CD1c-positive myeloid dendritic cell (primary cell): ENCODE data around the gene APOC3.
"Not testable (repeated sequence)": the region's sequence is repeated elsewhere in the genome, so short reads cannot be mapped to it uniquely, and the experiment has no call there.

Experiments used
- DNase-seq: peaks from one replicate; pipeline ENCODE4 v3.0.0-alpha.2; 2016; ENCODE audit errors: extremely low spot score

The APOC3 gene

DNA sequence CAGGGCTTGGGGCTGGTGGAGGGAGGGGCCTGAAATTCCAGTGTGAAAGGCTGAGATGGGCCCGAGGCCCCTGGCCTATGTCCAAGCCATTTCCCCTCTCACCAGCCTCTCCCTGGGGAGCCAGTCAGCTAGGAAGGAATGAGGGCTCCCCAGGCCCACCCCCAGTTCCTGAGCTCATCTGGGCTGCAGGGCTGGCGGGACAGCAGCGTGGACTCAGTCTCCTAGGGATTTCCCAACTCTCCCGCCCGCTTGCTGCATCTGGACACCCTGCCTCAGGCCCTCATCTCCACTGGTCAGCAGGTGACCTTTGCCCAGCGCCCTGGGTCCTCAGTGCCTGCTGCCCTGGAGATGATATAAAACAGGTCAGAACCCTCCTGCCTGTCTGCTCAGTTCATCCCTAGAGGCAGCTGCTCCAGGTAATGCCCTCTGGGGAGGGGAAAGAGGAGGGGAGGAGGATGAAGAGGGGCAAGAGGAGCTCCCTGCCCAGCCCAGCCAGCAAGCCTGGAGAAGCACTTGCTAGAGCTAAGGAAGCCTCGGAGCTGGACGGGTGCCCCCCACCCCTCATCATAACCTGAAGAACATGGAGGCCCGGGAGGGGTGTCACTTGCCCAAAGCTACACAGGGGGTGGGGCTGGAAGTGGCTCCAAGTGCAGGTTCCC lies at the start of gene APOC3:
APOC3 (plus strand) TSS at position 383 of the 659 bp plus-strand sequence. CDS start 676 bp downstream, outside the sequence.
- no peak for DNase-seq

DNA sequence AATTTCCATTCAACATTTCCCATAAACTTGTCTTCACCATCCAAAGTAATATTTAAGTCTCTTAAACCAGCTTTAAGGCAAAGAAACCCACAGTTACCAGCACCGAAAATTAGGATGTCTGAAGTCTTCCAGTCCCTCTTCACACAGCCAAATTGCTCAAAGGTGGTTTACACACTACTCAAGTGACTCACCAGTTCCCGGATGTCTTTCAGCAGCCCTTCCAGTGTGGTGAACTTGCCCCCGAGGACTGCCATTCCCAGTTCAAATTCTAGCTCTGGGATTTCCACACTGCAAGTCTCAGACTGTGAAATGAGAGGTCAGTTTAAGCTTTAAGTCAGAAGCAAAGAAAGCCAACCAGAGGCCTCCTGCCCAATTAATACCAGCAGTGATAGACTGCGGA lies 47.0 kb upstream of the APOC3 start:
- no peak for DNase-seq

DNA sequence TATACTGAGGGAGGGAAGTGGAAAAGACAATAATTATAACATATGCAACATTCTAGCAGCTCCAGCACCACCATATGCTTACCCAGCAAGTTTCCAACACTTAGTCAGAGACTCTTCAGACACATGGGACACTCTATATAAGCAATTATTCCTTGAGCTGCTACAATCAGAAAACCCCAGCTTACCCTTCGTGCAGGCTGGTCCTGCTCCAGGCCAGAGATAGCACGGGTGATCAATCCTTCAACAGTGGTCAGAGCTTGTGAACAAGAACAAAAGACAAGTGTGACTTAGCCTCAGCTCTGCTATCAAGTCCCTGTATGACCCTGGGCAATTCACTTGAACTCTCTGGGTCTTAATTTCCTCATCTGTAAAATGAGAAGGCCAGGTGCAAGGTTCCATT lies 43.4 kb upstream of the APOC3 start:
- DNase-seq: no peak

DNA sequence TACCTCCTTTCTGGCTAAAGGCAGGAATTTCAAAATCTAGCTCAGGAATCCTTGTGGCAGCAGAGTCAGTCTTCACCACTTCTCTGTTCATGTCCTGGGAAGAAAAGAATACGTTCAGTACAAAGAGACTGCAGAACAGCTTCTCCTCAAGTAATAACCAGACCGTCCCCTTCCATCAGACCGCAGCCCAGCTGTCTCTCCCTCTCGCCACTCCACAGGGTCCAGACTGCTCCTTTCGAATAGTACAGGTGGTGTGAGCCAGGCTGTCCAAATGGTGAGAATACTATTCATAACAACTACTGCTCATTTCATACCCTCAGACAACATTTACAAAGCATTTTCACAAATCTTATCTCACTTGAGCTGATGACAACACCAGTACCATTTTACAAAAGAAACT lies 42.7 kb upstream of the APOC3 start:
- no peak for DNase-seq

DNA sequence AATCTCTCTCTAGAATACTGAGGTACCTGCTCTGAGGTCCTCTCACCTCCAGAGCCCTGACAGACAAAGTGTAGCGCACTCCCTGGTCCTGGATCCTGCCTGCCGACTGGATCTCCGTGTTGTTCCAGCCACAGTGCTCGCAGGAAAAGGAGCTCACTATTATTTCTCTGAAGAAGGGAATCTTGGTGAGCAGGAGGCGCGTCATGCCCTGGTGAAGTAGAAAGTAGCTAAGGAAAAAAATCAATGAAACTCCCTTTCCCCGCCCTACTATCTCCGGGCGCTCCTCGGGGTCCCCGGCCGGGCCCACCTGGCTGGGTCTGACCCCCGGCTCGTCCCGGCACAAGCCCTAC lies 42.3 kb upstream of the APOC3 start:
- no peak for DNase-seq

DNA sequence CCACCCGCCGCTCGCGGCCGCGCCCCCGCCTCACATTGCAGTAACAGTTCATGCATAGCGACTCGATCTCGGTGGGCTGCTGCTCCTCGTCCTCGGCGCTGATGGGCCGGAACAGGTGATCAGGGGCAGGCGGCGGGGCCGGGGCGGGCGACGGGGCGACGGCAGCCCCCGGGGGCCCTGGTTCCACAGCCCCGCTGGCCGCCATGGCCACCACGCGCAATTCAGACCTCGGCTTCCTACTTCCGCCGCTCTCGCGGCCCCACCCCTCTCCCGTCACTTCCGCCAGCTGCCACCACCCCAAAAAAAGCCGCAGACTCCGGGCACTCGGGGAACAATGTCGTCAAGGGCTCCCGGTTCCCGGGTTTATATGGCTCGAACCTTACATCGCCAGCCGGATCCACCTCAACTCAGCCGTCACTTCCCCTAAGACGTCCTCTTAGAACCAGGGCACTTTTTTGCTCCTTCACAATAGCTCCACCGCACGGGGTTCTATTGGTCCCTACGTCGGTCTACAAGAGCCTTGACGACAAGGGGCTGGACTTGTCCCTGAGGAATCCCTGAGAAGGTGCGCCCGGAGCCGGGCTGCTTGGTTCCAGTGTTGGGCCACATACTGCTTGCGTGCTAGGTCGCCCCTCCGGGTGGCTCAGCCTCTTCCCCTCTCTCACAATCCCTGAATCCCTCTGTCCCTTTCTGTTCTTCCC lies 41.8 kb upstream of the APOC3 start, which contains the start of gene ZPR1:
ZPR1 (minus strand) TSS at position 238 of the 701 bp plus-strand sequence; CDS start at position 205, 33 bp downstream.
- peak; percentile 92 for DNase-seq

DNA sequence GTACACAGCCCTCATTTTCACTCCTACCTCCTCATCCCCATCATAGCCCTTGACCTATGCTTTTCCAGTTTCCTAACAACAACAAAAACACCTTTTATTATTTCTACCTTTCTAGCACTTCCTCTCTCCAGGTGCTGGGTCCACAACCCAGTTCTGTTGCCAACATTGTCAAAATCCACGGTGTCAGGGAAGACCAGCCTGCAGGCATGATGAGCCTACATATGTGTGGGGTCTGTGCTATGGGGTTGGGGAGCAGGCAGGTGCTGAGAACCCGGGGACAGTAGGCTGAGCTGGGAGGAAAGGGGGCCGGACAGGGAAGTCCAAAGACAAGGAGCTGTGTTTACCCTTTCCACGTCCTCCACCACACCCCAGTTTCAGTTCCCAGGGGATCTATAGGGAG lies 41.2 kb upstream of the APOC3 start:
- DNase-seq: no peak

DNA sequence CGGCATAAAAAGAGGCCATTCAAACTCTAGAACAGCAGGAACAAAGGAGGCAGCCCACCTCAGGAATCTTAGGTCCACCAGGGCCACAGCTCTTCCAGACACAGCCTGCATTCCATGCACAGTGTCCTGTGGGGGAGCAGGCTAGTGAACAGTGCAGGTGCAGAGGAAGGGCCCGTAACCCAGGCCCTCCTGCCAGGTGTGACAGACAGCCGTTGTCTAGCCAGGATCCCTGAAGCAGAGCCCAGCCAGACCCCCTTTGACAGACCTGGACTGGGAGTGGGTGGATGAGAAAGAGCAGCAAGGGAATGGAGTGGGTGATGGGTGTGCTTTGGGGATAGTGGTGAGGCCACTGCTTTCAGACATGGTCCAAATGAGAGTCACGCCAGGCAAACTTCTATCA lies 40.7 kb upstream of the APOC3 start:
- DNase-seq: no peak

DNA sequence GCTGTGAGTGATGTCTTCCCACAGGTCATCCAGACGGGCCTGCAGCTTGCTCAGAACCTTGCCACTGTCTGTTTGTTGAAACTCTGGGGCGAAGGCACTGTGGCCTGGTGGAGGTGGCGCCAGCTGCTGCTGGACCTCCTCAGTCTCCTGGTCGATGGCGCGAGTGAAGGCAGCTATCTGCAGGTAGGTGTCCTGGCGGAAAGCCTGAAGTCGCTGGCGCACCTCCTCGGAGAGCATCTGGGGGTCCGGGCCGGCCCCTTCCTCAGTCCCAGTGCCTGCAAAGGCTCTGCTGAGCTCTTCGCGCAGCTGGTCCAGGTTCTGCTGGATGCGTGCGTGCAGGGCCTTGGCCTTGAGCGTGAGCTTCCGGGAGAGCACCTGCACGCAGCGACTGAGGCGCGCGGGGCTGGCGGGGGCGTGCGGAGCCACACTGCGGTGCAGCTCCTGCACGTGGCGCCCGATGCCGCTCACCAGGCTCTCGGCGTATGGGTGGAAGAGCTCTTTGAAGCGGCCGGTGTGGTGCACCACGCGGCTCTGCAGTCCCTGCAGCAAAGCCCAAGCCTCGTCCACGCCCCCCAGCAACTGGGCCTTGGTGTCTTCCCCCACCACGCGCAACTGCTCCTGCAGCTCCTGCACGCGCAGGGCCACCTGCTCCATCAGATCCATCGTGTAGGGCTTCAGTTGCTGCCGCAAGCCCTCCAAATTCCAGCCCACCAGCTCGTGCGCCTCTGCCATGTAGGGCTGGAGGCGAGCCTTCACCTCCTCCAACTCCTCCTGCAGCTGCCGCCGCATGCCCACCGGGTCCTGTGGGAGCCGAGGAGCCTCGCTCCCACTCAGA lies 39.3 kb upstream of the APOC3 start:
- no peak for DNase-seq

DNA sequence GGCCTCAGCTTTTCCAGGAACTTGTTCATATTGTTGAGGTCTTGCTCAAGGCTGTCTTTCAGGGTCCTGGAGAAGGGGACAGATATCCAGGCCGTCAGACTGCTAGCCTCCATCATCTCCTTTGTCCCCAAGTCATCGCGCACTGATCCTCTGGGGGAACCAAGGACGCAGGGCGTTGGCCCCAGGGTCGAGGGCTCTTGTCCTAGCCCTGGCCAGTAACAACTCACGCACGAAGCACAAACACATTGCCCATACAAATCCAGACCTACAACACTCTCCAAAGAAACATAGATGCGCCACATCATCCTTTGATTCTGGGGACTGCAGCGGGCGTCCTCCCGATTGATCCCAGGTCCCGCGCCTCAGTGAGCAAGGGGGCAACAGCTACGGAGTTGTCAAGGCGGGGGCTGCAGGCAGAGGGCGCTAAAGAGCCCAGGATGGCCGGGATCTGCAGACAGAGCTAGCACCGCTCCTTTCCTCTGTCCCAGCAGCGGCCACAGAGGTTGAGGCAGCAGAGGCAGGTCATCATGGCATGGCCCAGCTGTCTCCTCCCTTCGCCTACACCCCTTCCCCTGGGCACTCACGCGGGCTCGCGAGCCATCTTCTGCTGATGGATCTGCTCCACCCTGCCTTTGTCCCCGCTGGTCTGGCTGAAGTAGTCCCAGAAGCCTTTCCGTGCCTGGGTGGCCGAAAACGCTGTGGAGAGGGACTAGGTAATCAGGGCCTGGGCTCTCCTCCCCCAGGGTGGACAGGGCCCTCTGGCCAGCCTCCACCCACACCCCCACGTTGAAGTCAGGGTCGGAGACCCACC lies 38.5 kb upstream of the APOC3 start:
- DNase-seq: peak; percentile 80

DNA sequence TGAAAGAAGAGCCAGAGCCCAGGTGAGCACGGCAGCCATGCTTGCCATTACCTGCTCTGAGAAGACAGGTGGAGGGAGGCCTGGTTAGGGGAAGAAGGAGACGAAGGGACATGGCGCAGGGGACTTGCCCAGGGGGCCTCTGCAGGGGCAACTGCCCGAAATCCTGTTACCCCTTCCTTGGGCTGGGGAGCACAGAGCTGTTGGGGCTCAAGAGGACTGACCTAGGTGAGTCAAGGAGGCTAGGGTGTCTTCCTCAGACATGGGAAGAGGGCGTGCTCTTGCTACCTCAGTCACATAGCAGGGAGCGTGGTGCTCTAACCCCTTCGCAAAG lies 37.9 kb upstream of the APOC3 start, which contains the start of gene APOA5:
APOA5 (minus strand) TSS at position 67 of the 331 bp plus-strand sequence; CDS start at position 48, 19 bp downstream.
- no peak for DNase-seq

DNA sequence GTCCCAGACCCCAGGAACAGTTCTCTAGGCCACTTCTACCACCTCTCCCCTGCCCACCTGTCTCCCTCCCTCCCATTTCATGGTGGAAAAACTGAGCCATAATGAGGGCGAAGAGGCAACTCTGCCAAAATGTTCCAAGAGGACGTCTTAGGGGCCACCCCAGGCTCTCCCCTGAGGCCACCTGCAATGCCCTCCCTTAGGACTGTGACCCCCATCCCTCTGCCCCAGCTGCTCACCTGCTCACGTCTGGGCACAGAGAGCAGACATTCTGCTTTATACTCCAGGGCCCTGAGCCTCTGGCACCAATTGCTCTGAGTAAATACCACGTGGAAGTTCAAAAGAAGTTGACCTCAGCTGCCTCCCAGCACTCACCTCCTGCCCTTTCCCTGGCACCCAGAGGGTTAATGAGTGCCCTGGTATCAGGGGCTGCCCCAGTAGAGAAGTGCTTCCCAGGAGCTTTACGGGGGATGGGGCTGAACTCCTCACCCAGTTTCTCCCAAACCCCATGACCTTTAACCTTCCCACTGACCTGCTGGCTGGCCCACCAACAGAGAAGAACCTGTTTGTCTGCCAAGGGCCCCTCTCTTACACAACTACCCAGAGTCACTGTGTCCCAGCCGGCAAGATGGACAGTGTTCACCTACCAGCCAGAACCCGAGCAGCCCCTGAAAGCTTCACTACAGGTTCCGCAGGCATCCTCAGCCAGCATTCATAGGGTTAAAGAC lies 37.4 kb upstream of the APOC3 start:
- DNase-seq: no peak

DNA sequence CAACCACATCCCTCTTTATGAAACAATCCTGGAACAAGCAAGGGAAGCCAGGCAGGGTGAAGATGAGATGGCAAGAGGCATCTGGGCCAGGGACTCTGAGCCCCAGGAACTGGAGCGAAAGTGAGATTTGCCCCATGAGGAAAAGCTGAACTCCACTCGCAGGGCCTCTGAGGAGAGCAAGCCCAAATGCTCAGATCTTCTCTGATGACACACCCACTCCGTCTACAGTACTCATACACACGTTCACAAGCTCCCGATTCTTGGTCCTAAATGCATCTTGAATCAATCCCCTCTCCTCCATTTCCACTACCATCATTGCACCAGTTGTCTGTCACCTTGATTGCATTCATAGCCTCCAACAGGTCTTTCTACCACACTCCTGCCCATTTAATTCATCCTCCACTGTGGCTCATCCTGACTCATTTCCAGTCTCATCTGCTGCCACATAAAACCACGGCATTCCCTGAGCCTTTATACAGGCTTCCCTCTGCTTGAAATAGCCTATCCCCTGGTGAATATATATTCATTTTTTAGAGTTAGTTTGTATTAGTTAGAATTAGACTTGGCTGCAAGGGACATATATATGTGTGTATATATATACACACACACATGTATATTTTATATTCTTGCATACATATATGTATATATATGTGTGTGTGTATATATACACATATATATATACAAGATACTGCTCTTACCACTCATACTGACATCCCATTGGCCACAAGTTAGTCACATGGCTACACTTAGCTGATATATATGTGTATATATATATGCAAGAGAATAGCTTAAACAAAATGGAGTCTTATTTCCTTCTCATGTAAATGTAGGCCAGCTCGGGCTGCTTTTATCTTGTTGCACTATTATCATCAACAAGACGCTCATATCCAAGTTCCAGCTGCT lies 36.6 kb upstream of the APOC3 start:
- DNase-seq: no peak

DNA sequence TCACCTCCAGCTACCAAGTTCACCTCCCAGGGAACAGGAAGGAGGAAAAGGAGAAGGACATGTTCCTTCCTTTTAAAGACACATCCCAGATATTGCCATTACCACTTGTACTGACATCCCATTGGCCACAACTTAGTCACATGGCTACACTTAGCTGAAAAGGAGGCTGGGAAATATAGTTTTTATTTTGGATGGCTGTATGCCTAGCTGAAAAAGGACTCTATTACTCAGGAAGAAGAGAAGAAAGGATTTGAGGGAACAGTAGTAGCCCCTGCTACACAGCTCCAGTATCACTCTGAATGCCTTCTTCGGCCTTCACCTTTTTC lies 36.0 kb upstream of the APOC3 start:
- peak; percentile 17 for DNase-seq

DNA sequence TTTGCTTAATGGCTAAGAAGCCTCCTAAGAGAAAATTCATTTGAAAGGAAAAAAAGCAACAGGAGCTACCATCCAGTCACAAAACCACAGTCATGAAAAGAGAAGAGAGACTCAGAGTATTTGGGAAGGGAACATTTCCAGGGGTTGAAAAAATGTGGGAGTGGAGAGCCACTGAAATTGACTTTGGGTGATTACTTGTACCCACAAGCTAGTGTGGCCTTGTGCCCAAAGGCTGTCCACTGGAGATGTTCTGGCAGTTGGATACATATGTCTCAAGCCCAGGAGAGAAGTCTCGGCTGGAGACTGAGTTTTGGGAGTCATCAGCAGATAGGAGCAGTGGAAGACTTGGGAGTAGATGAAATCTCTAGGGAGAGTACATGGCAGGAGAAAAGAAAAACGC lies 34.9 kb upstream of the APOC3 start:
- DNase-seq: no peak

DNA sequence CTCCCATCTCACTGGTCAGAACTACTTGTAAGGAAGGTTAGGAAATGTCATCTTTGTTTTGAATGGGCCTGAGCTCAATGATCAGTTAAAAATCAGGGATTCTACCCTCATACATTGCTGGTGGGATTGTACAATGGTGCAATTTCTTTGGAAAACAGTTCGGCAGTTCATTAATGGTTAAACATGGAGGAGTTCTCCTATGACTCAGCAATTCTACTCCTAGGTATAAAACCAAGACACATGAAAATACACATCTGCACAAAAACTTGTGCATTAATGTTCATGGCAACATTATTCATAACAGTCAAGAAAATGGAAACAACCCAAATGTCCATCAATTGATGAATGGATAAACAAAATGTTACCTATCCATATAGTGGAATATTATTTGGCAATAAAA lies 33.2 kb upstream of the APOC3 start:
- no peak for DNase-seq

DNA sequence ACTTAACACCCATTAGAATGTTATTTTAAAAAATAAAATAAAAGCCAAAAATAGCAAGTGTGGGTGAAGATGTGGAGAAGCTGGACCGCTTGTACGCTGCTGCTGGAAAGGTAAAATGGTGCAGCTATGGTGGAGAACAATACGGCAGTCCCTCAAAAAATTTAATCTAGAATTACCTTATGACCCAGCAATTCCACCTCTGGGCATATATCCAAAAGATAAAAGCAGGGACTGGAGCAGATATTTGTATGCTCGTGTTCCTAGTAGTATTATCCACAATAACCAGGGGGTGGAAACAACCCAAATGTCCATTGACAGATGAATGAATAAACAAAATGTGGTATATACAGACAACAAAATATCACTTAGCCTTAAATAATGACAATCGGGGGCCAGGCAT lies 31.9 kb upstream of the APOC3 start:
- no peak for DNase-seq

DNA sequence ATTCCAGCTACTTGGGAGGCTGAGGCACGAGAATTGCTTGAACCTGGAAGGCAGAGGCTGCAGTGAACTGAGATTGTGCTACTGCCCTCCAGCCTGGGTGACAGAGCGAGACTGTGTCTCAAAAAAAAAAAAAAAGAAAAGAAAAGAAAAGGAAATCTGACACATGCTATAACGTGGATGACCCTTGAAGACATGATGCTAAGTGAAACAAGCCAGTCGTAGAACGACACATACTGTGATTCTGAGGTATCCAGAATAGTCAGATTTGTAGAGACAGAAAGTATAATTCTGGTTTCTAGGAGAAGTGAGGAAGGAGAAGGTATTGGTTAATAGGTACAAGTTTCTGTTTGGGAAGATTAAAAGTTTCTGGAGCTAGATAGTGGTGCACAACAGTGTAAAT lies 31.3 kb upstream of the APOC3 start:
- no peak for DNase-seq

DNA sequence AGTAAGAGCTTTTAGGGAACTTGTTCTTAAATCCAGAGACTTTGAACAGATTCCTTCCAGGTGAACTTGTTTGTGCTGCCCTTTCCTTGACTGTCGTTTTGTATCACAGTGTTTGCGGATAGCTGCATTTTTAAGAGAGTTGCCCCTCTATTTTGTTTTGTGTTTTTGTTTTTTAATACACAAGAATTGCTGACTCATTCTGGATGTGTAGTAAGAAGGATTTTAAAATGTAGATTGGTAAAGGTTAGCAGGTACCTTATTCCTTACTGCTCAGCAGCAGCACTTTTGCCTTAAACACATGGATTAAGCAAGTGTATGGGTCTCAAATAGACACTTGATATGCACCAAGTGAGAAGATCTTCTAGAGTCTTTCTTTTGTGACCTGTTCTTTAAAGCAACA lies 29.1 kb upstream of the APOC3 start:
- DNase-seq: no peak

DNA sequence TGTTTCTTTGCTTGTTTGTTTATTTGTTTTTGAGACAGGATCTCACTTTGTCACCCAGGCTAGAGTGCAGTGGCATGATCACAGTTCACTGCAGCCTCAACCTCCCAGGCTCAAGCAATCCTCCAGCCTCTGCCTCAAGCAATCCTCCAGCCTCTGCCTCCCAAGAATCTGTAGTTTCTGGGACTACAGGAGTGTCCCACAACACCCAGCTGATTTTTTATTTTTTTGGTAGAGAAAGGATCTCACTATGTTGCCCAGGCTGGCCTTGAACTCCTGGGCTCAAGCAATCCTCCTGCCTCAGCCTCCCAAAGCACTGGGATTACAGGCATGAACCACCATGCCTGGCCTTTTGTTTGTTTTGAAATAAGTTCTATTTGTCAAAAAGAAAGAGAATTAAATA lies 28.0 kb upstream of the APOC3 start:
- not testable (repeated sequence) for DNase-seq
